Naive thymus-derived CD4-positive, alpha-beta T cell (primary cell): Measurements from ENCODE around the gene FKBP14. TPM values are rescaled to one million over a fixed set of nuclear protein-coding genes. Genes with fewer than 3 reads are reported as not detected.

ENCODE experiments used
- ATAC-seq: fragments of 150-1000 bp; cut with Tn5 transposase; 2 replicates; pipeline ENCODE4 v1.10.0; 2021; ENCODE audit warnings: mild to moderate bottlenecking, moderate library complexity
- CTCF ChIA-PET: fragments of 350-600 bp; sonication (Branson Sonifier 250); formaldehyde crosslinking; loops from one replicate; lab custom pipeline; 2021; ENCODE audit warnings: antibody characterized with exemption; lab: Charles Lee
- POLR2A ChIA-PET: fragments of 350-600 bp; sonication (Branson Sonifier 250); formaldehyde crosslinking; loops from one replicate; lab custom pipeline; 2021; ENCODE audit warnings: antibody characterized with exemption, inconsistent platforms; lab: Charles Lee
- DNase-seq, 9 donors: peaks; one replicate each; pipeline versions ENCODE4 v3.0.0 to v3.0.0-alpha.2; 2020 to 2022; ENCODE audit warnings: mixed read lengths in 1 of 9
- H3K27ac ChIP-seq: one replicate; pipeline ENCODE4 v1.7.0; 2013; ENCODE audit warnings: mild to moderate bottlenecking, low read depth, low read length, moderate library complexity
- H3K27me3 ChIP-seq, 2 donors: one replicate each; pipeline ENCODE4 v1.7.0; 2013; ENCODE audit warnings: low read length in 2 of 2, mild to moderate bottlenecking in 2 of 2, moderate library complexity in 2 of 2; ENCODE audit not compliant: control insufficient read depth in 2 of 2, insufficient read depth in 2 of 2
- H3K36me3 ChIP-seq, 3 experiments: 1 replicate in 2 of 3; 2 replicates in 1 of 3; pipeline ENCODE4 v1.7.0; 2013; ENCODE audit warnings: low read length in 3 of 3, mild to moderate bottlenecking in 3 of 3, moderate library complexity in 1 of 3; ENCODE audit not compliant: insufficient read depth in 3 of 3, control insufficient read depth in 2 of 3
- H3K4me1 ChIP-seq, 2 donors: one replicate each; pipeline ENCODE4 v1.7.0; 2013; ENCODE audit warnings: low read length in 2 of 2, mild to moderate bottlenecking in 2 of 2, moderate library complexity in 1 of 2; ENCODE audit not compliant: control insufficient read depth in 2 of 2, insufficient read depth in 2 of 2
- H3K4me3 ChIP-seq: 2 replicates; pipeline ENCODE4 v1.7.0; 2013; ENCODE audit warnings: mild to moderate bottlenecking, low read length
- H3K9me3 ChIP-seq, 3 experiments: 1 replicate in 2 of 3; 2 replicates in 1 of 3; pipeline ENCODE4 v1.7.0; 2013; ENCODE audit warnings: low read length in 3 of 3; ENCODE audit not compliant: control insufficient read depth in 2 of 3
- H3K27ac Mint-ChIP-seq, 9 donors: one replicate each; pipeline ENCODE4 v1.8.0; 2020 to 2022; ENCODE audit warnings: mixed read lengths in 9 of 9, mild to moderate bottlenecking in 8 of 9, moderate library complexity in 5 of 9, inconsistent platforms in 2 of 9
- H3K27me3 Mint-ChIP-seq, 5 donors: one replicate each; pipeline ENCODE4 v1.8.0; 2021 to 2022; ENCODE audit warnings: mixed read lengths in 5 of 5, mild to moderate bottlenecking in 1 of 5
- H3K36me3 Mint-ChIP-seq, 5 donors: one replicate each; pipeline ENCODE4 v1.8.0; 2020 to 2022; ENCODE audit warnings: mixed read lengths in 5 of 5, mild to moderate bottlenecking in 3 of 5, inconsistent platforms in 1 of 5
- H3K4me1 Mint-ChIP-seq, 7 donors: one replicate each; pipeline ENCODE4 v1.8.0; 2020 to 2022; ENCODE audit warnings: mixed read lengths in 7 of 7, mild to moderate bottlenecking in 3 of 7, inconsistent platforms in 1 of 7
- H3K4me3 Mint-ChIP-seq, 10 donors: one replicate each; pipeline ENCODE4 v1.8.0; 2020 to 2022; ENCODE audit warnings: mild to moderate bottlenecking in 10 of 10, mixed read lengths in 10 of 10, moderate library complexity in 6 of 10, inconsistent platforms in 2 of 10
- H3K9me3 Mint-ChIP-seq, 11 donors: one replicate each; pipeline ENCODE4 v1.8.0; 2020 to 2022; ENCODE audit warnings: mixed read lengths in 11 of 11, mild to moderate bottlenecking in 4 of 11, inconsistent platforms in 1 of 11, moderate library complexity in 1 of 11
- intact Hi-C, 2 donors: fragments of 100-400 bp; cut with micrococcal nuclease; formaldehyde crosslinking; loops; one replicate each; pipeline ENCODE4 v1.15.1; 2023
- polyA plus RNA-seq, 2 donors: library from polyadenylated mRNA; unstranded; fragments of 300-500 nt; fragmentation: Illumina TruSeq; gene quantifications; one replicate each; pipeline ENCODE4 v1.2.3, GENCODE V29; 2021
- total RNA-seq, 6 experiments: library from RNA in 5 of 6; stranded (reverse) in 5 of 6; gene quantifications; 1 replicate in 5 of 6; 2 replicates in 1 of 6; pipeline ENCODE4 v1.2.3 and lab custom pipeline; 2021 to 2026

The FKBP14 gene
- total and polyA plus RNA-seq, 7 experiments from 2014 or later = 1.6 to 6.5 (median 5.1) TPM

- H3K9me3 Mint-ChIP-seq = peaks cover 5 to 45% (median 17%) of the 10 kb centered on the region in 11 donors
- Histone ChIP-seq H3K4me3 (no peak overlapping the region), H3K27me3 (peaks cover 1 to 7% of the 10 kb centered on the region in 2 donors), H3K27ac (no peak overlapping the region), H3K9me3 (peaks cover 0 to 11% (median 0%) of the 10 kb centered on the region in 3 experiments), H3K36me3 (peaks cover 0 to 3% (median 0%) of the 10 kb centered on the region in 3 experiments), H3K4me1 (no peaks in the 10 kb centered on the region)
- H3K4me1 Mint-ChIP-seq = peaks cover 6 to 15% (median 7%) of the 10 kb centered on the region in 7 donors
- intact Hi-C loops = no loop called here
- ChIA-PET POLR2A (no interaction called here), CTCF (no interaction called here)
- DNase-seq (no peak), ATAC-seq (no peak)
- H3K36me3 Mint-ChIP-seq = peaks cover 0 to 14% (median 4%) of the 10 kb centered on the region in 5 donors
- H3K27ac Mint-ChIP-seq = no peak overlapping the region
- no peak overlapping the region for H3K4me3 Mint-ChIP-seq
- H3K27me3 Mint-ChIP-seq = peaks cover 56 to 73% (median 59%) of the 10 kb centered on the region in 5 donors
Measured at GRCh38 chr7:29991937-29992336, 34.6 kb downstream of the FKBP14 start.

GRCh38 chr7:29990931-29991330 is 35.6 kb downstream of the FKBP14 start:
- H3K27me3 ChIP-seq = peaks cover 0 to 7% of the 10 kb centered on the region in 2 donors
- Mint-ChIP-seq H3K36me3 (peaks cover 0 to 9% (median 3%) of the 10 kb centered on the region in 5 donors), H3K4me3 (peak overlapping the region in 9 of 10 donors; percentile 0 to 84 (median 63)), H3K9me3 (peaks cover 0 to 35% (median 13%) of the 10 kb centered on the region in 11 donors), H3K27me3 (peaks cover 48 to 67% (median 57%) of the 10 kb centered on the region in 5 donors), H3K4me1 (peaks cover 6 to 15% (median 7%) of the 10 kb centered on the region in 7 donors), H3K27ac (no peak overlapping the region)
- peaks cover 0 to 4% (median 0%) of the 10 kb centered on the region in 3 experiments for H3K9me3 ChIP-seq
- peaks cover 0 to 3% (median 0%) of the 10 kb centered on the region in 3 experiments for H3K36me3 ChIP-seq
- ChIA-PET POLR2A (no interaction called here), CTCF (no interaction called here)
- no peak overlapping the region for H3K27ac ChIP-seq
- no peak overlapping the region for H3K4me3 ChIP-seq
- intact Hi-C loops = no loop called here
- H3K4me1 ChIP-seq = no peaks in the 10 kb centered on the region
- DNase-seq (no peak), ATAC-seq (no peak)

- Histone ChIP-seq H3K4me3 (peak within 1 kb of the TSS; percentile 52), H3K9me3 (peaks cover 0 to 4% (median 0%) of the 10 kb centered on the region in 3 experiments), H3K4me1 (no peaks in the 10 kb centered on the region), H3K27me3 (peaks cover 0 to 7% of the 10 kb centered on the region in 2 donors), H3K27ac (peak within 1 kb of the TSS; percentile 54), H3K36me3 (peaks cover 0 to 3% (median 0%) of the 10 kb centered on the region in 3 experiments)
- intact Hi-C loops = loop anchor here (2.0 to 5.0 kb wide), 2 partner anchors 37 to 38 kb away; partner anchors contain the start of genes FKBP14 (in 2 of the 2) and PLEKHA8 (in 1 of the 2)
- ChIA-PET CTCF (no interaction called here), POLR2A (no interaction called here)
- Mint-ChIP-seq H3K36me3 (peaks cover 0 to 9% (median 3%) of the 10 kb centered on the region in 5 donors), H3K9me3 (peaks cover 0 to 25% (median 13%) of the 10 kb centered on the region in 11 donors), H3K4me3 (peak within 1 kb of the TSS; percentile 68 to 85 (median 80)), H3K27me3 (peaks cover 43 to 69% (median 54%) of the 10 kb centered on the region in 5 donors), H3K4me1 (peaks cover 6 to 15% (median 7%) of the 10 kb centered on the region in 7 donors), H3K27ac (peak within 1 kb of the TSS in 4 of 9 donors; percentile 3 to 56 (median 30))
- ATAC-seq (peak; percentile 38), DNase-seq (peak in 7 of 9 donors; percentile 1 to 36 (median 20))
Measured at GRCh38 chr7:29989257-29989995, 37.1 kb downstream of the FKBP14 start, which contains the start of gene SCRN1. Gene SCRN1, minus strand, starts transcription at chr7:29989801. Its CDS starts 20,734 bp downstream, at chr7:29969067.

GRCh38 chr7:29988424-29989256 is 37.9 kb downstream of the FKBP14 start:
- H3K4me3 ChIP-seq = peak overlapping the region; percentile 52
- ChIA-PET POLR2A (no interaction called here), CTCF (no interaction called here)
- Mint-ChIP-seq H3K4me1 (peaks cover 6 to 15% (median 7%) of the 10 kb centered on the region in 7 donors), H3K36me3 (peaks cover 0 to 10% (median 3%) of the 10 kb centered on the region in 5 donors), H3K27me3 (peaks cover 43 to 69% (median 57%) of the 10 kb centered on the region in 5 donors), H3K27ac (peak overlapping the region in 5 of 9 donors; percentile 3 to 72 (median 44)), H3K9me3 (peaks cover 0 to 20% (median 8%) of the 10 kb centered on the region in 11 donors), H3K4me3 (peak overlapping the region; percentile 68 to 85 (median 80))
- peaks cover 0 to 3% (median 0%) of the 10 kb centered on the region in 3 experiments for H3K36me3 ChIP-seq
- peak overlapping the region; percentile 54 for H3K27ac ChIP-seq
- ATAC-seq = peak; percentile 62
- intact Hi-C loops = loop anchor here (2.0 to 5.0 kb wide), 2 partner anchors 38 to 39 kb away; partner anchors contain the start of genes FKBP14 (in 2 of the 2) and PLEKHA8 (in 1 of the 2)
- H3K27me3 ChIP-seq = peaks cover 0 to 7% of the 10 kb centered on the region in 2 donors
- peaks cover 0 to 4% (median 0%) of the 10 kb centered on the region in 3 experiments for H3K9me3 ChIP-seq
- H3K4me1 ChIP-seq = no peaks in the 10 kb centered on the region
- DNase-seq = peak in 8 of 9 donors; percentile 2 to 36 (median 21)

- H3K4me3 Mint-ChIP-seq = peak overlapping the region; percentile 68 to 85 (median 80)
- Histone ChIP-seq H3K27me3 (peaks cover 0 to 7% of the 10 kb centered on the region in 2 donors), H3K27ac (no peak overlapping the region), H3K9me3 (peaks cover 0 to 4% (median 0%) of the 10 kb centered on the region in 3 experiments), H3K4me3 (no peak overlapping the region), H3K4me1 (no peaks in the 10 kb centered on the region), H3K36me3 (peaks cover 0 to 3% (median 0%) of the 10 kb centered on the region in 3 experiments)
- peaks cover 6 to 15% (median 7%) of the 10 kb centered on the region in 7 donors for H3K4me1 Mint-ChIP-seq
- no peak overlapping the region for H3K27ac Mint-ChIP-seq
- peaks cover 43 to 68% (median 60%) of the 10 kb centered on the region in 5 donors for H3K27me3 Mint-ChIP-seq
- intact Hi-C loops = loop anchor here (2.0 to 5.0 kb wide), 2 partner anchors 39 kb away; partner anchors contain the start of genes FKBP14 (in 2 of the 2) and PLEKHA8 (in 1 of the 2)
- ATAC-seq (no peak), DNase-seq (no peak)
- CTCF ChIA-PET = no interaction called here
- peaks cover 0 to 14% (median 6%) of the 10 kb centered on the region in 11 donors for H3K9me3 Mint-ChIP-seq
- POLR2A ChIA-PET = no interaction called here
- H3K36me3 Mint-ChIP-seq = peaks cover 0 to 12% (median 3%) of the 10 kb centered on the region in 5 donors
Measured at GRCh38 chr7:29987811-29988317, 38.6 kb downstream of the FKBP14 start.
